Endometrial microvascular endothelial cells (primary cell): ENCODE measurements around the gene CTNNAL1. TPM values are rescaled to one million over a fixed set of nuclear protein-coding genes. Genes with fewer than 3 reads are reported as not detected.
"Not testable (repeated sequence)": the region's sequence is repeated elsewhere in the genome, so short reads cannot be mapped to it uniquely, and the experiment has no call there.

ENCODE experiments used
- in situ Hi-C: cut with HindIII; loops from 2 replicates; pipeline ENCODE4 v1.10.0; 2017; ENCODE audit warnings: low sequenced_read_pairs, low pct_unique_long_range_greater_than_20kb; ENCODE audit errors: inconsistent ontology term
- total RNA-seq: library from RNA; depleted of rRNA; stranded (reverse); fragments of >200 nt; gene quantifications from one replicate; pipeline ENCODE4 v1.2.3, GENCODE V29; 2015; ENCODE audit errors: inconsistent ontology term

The CTNNAL1 gene
- total RNA-seq, 1 donor from 2014 or later: 153 TPM

- in situ Hi-C loops: no loop called here
Measured at GRCh38 chr9:108905494-108905893, 107.8 kb downstream of the CTNNAL1 start.

DNA sequence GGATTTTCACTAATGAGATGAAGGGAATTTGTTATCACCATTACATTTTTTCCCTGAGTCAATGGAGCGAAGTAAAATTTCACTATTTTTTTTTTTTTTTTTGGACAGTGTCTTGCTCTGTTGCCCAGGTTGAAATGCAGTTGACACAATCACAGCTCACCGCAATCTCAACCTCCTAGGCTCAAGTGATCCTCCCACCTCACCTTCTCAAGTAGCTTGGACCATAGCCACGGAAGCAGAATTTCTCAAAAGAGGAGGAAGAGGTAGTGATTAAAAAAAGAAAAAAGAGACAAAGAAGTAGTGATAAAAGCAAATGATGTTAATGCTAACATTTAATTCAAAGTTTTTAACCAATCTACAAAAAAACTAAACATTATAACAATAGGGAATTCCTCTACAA is 109.1 kb downstream of the CTNNAL1 start:
- in situ Hi-C loops: no loop called here

GRCh38 chr9:108903420-108904103 is 109.7 kb downstream of the CTNNAL1 start:
- in situ Hi-C loops: no loop called here

GRCh38 chr9:108900176-108900575 is 113.1 kb downstream of the CTNNAL1 start:
- in situ Hi-C loops: no loop called here

DNA sequence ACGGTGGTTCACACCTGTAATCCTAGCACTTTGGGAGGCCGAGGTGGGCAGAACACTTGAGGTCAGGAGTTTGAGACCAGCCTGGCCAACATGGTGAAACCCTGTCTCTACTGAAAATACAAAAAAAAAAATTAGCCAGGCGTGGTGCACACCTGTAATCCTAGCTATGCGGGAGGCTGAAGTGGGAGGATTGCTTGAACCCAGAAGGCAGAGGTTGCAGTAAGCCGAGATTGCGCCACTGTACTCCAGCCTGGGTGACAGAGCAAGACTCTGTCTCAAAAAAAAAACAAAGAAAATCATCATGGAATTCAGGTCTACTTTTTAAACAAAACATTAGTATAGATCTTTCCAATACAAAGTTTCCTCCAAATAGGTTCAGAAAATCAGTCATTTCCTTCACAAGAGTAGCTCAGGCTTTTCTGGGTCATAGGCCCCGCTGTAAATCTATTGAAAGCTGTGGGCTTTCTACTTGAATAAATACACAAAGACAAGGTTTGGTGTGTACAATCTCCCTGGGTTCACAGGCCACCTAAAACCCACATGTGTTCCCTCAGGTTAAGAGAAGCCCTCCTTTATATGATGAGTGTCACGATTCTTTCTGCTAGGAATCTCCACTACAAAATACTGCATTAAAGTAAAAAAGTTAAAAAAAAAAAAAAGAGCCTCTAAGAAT is 114.1 kb downstream of the CTNNAL1 start:
- in situ Hi-C loops: not testable (repeated sequence)

GRCh38 chr9:108897324-108898096 is 115.8 kb downstream of the CTNNAL1 start:
- in situ Hi-C loops: no loop called here

- in situ Hi-C loops: no loop called here
Measured at GRCh38 chr9:108894225-108894997, 118.9 kb downstream of the CTNNAL1 start.

Other genes starting within 250 kb of the CTNNAL1 start
- gene ACTL7B, start 157.5 kb downstream of the CTNNAL1 start, total RNA-seq: not detected
- gene ACTL7A, start 151.2 kb downstream of the CTNNAL1 start, total RNA-seq: not detected
- 25.6 TPM for gene ELP1, start 79.4 kb downstream of the CTNNAL1 start, total RNA-seq
- gene ABITRAM, start 79.1 kb downstream of the CTNNAL1 start, total RNA-seq: 12.0 TPM
- gene TMEM245, start 106.4 kb upstream of the CTNNAL1 start, total RNA-seq: 32.5 TPM
- gene FRRS1L, start 153.8 kb upstream of the CTNNAL1 start, total RNA-seq: not detected